ENCODE results near the gene PPP6R1. TPM values are rescaled to one million over a fixed set of nuclear protein-coding genes. Genes with fewer than 3 reads are reported as not detected.

PPP6R1 gene
- polyA plus RNA-seq, 1 of the 3 experiments (the other 2 are of a cell fraction) = 47.8 TPM

DNA sequence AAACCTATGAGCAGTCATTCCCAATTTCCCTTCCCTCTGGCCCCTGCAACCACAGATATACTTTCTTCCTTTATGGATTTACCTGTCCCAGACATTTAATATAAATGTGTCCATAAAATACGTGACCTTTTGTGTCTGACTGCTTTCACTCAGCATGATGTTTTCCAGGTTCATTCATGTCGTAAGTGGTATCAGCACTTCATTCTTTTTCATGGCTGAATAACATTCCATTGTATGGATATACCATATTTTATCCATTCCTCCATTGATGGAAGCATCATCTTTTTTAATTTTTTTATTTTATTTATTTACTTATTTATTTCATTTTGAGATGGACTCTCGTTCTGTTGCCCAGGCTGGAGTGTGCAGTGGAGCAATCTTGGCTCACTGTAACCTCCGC lies 8.0 kb upstream of the PPP6R1 start:
- no peak for TF ChIP-seq TAF1 (IDR thresholded peaks at IDR 0.05; ENCODE audit: borderline replicate concordance, low read depth, low read length)
- TF ChIP-seq FOSL2 (IDR thresholded peaks at IDR 0.05; ENCODE audit: borderline replicate concordance, low read depth) = no peak
- no peak for TF ChIP-seq RXRA (IDR thresholded peaks at IDR 0.05; ENCODE audit: borderline replicate concordance, low read depth)
- TF ChIP-seq JUND (IDR thresholded peaks at IDR 0.05) = no peak
- H3K4me1 ChIP-seq (ENCODE audit: control insufficient read depth in 1 of 2, insufficient read depth in 2 of 2, low read depth in 1 of 2, low read length in 1 of 2) = no peaks in the 10 kb centered on the region
- POLR2A ChIA-PET = no interaction called here
- no peak for DNase-seq
- H3K9me2 ChIP-seq = no peaks in the 10 kb centered on the region
- no peaks in the 10 kb centered on the region; the same call in 1 of the 2 replicates for H3K79me2 ChIP-seq (ENCODE audit: insufficient read depth)
- H3K27ac ChIP-seq (ENCODE audit: low read depth in 2 of 2, low read length in 1 of 2) = no peak overlapping the region
- WGBS (ENCODE audit: low lambda C conversion rate) = 94% methylated on average over 4 of the region's 4 CpGs
- H3K36me3 ChIP-seq (replicated peaks in 1 of 2; ENCODE audit: control insufficient read depth in 1 of 2, insufficient read depth in 2 of 2, low read length in 1 of 2) = peaks cover 2 to 4% of the 10 kb centered on the region in 2 experiments
- no peak overlapping the region for H3K4me2 ChIP-seq
- no peak overlapping the region for H3K9ac ChIP-seq
- H3K4me3 ChIP-seq (ENCODE audit: low read depth in 2 of 2, low read length in 1 of 2) = no peak overlapping the region
- no peaks in the 10 kb centered on the region for H4K20me1 ChIP-seq (ENCODE audit: insufficient read depth)
- H2AFZ ChIP-seq (ENCODE audit: low read depth) = no peak overlapping the region
- CTCF ChIA-PET = interaction anchor here (0.6 kb wide), 1 partner anchor 199 kb away, joined by 5 read pairs; no protein-coding TSS in a partner anchor
- H3K27me3 ChIP-seq (ENCODE audit: insufficient read depth) = no peaks in the 10 kb centered on the region
- no peaks in the 10 kb centered on the region for H3K9me3 ChIP-seq
- no peaks in the 10 kb centered on the region for H3F3A ChIP-seq (replicated peaks; ENCODE audit: insufficient read depth)

DNA sequence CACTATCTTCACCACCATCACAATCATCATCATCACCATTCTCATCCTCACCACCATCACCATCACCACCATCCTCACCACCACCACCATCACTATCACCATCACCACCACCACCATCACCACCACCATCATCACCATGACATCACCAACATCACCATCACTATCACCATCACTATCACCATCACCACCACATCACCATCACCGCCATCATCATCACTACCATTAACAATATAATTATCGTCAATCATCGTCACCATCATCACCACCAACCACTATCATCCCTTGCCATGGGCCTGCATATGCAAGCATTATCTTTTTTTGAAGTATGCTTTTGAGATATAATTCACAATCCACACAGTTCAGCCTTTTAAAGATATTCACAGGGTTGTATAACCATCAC lies 7.6 kb upstream of the PPP6R1 start:
- no peaks in the 10 kb centered on the region for H3K27me3 ChIP-seq (ENCODE audit: insufficient read depth)
- no peaks in the 10 kb centered on the region for H3K9me3 ChIP-seq
- no peak for TF ChIP-seq RCOR1 (IDR thresholded peaks at IDR 0.05; ENCODE audit: low read length)
- TF ChIP-seq, protein P1, sequence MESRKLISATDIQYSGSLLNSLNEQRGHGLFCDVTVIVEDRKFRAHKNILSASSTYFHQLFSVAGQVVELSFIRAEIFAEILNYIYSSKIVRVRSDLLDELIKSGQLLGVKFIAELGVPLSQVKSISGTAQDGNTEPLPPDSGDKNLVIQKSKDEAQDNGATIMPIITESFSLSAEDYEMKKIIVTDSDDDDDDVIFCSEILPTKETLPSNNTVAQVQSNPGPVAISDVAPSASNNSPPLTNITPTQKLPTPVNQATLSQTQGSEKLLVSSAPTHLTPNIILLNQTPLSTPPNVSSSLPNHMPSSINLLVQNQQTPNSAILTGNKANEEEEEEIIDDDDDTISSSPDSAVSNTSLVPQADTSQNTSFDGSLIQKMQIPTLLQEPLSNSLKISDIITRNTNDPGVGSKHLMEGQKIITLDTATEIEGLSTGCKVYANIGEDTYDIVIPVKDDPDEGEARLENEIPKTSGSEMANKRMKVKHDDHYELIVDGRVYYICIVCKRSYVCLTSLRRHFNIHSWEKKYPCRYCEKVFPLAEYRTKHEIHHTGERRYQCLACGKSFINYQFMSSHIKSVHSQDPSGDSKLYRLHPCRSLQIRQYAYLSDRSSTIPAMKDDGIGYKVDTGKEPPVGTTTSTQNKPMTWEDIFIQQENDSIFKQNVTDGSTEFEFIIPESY (IDR thresholded peaks at IDR 0.05; ENCODE audit: borderline replicate concordance, low read depth) = no peak
- TF ChIP-seq TEAD4 (IDR thresholded peaks at IDR 0.05; ENCODE audit: borderline replicate concordance, insufficient read depth) = no peak
- TF ChIP-seq TCF12 (IDR thresholded peaks at IDR 0.05) = no peak
- TF ChIP-seq, protein P2, sequence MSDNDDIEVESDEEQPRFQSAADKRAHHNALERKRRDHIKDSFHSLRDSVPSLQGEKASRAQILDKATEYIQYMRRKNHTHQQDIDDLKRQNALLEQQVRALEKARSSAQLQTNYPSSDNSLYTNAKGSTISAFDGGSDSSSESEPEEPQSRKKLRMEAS (IDR thresholded peaks at IDR 0.05; ENCODE audit: low read depth) = no peak
- TF ChIP-seq, protein P3, sequence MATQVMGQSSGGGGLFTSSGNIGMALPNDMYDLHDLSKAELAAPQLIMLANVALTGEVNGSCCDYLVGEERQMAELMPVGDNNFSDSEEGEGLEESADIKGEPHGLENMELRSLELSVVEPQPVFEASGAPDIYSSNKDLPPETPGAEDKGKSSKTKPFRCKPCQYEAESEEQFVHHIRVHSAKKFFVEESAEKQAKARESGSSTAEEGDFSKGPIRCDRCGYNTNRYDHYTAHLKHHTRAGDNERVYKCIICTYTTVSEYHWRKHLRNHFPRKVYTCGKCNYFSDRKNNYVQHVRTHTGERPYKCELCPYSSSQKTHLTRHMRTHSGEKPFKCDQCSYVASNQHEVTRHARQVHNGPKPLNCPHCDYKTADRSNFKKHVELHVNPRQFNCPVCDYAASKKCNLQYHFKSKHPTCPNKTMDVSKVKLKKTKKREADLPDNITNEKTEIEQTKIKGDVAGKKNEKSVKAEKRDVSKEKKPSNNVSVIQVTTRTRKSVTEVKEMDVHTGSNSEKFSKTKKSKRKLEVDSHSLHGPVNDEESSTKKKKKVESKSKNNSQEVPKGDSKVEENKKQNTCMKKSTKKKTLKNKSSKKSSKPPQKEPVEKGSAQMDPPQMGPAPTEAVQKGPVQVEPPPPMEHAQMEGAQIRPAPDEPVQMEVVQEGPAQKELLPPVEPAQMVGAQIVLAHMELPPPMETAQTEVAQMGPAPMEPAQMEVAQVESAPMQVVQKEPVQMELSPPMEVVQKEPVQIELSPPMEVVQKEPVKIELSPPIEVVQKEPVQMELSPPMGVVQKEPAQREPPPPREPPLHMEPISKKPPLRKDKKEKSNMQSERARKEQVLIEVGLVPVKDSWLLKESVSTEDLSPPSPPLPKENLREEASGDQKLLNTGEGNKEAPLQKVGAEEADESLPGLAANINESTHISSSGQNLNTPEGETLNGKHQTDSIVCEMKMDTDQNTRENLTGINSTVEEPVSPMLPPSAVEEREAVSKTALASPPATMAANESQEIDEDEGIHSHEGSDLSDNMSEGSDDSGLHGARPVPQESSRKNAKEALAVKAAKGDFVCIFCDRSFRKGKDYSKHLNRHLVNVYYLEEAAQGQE (IDR thresholded peaks at IDR 0.05; ENCODE audit: low read depth, low read length) = no peak
- TF ChIP-seq JUND (IDR thresholded peaks at IDR 0.05) = no peak
- no peak for TF ChIP-seq FOXJ3 (CRISPR knock-in tag; IDR thresholded peaks at IDR 0.05)
- TF ChIP-seq, protein P4, sequence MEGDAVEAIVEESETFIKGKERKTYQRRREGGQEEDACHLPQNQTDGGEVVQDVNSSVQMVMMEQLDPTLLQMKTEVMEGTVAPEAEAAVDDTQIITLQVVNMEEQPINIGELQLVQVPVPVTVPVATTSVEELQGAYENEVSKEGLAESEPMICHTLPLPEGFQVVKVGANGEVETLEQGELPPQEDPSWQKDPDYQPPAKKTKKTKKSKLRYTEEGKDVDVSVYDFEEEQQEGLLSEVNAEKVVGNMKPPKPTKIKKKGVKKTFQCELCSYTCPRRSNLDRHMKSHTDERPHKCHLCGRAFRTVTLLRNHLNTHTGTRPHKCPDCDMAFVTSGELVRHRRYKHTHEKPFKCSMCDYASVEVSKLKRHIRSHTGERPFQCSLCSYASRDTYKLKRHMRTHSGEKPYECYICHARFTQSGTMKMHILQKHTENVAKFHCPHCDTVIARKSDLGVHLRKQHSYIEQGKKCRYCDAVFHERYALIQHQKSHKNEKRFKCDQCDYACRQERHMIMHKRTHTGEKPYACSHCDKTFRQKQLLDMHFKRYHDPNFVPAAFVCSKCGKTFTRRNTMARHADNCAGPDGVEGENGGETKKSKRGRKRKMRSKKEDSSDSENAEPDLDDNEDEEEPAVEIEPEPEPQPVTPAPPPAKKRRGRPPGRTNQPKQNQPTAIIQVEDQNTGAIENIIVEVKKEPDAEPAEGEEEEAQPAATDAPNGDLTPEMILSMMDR (IDR thresholded peaks at IDR 0.05) = no peak
- no peak for TF ChIP-seq MXI1 (IDR thresholded peaks at IDR 0.05; ENCODE audit: low read depth, low read length)
- TF ChIP-seq NRF1 (IDR thresholded peaks at IDR 0.05; ENCODE audit: low read depth, low read length) = no peak
- no peak for TF ChIP-seq CHD2 (IDR thresholded peaks at IDR 0.05; ENCODE audit: low read length, partially characterized antibody)
- no peak for TF ChIP-seq NFIC (IDR thresholded peaks at IDR 0.05; ENCODE audit: borderline replicate concordance)
- TF ChIP-seq RXRA (IDR thresholded peaks at IDR 0.05; ENCODE audit: borderline replicate concordance, low read depth) = no peak
- no peak for TF ChIP-seq GATA2 (CRISPR knock-in tag; IDR thresholded peaks at IDR 0.05)
- TF ChIP-seq FOXM1 (IDR thresholded peaks at IDR 0.05; ENCODE audit: low read depth) = no peak
- TF ChIP-seq RFX5 (IDR thresholded peaks at IDR 0.05; ENCODE audit: low read length) = no peak
- TF ChIP-seq, protein P5, sequence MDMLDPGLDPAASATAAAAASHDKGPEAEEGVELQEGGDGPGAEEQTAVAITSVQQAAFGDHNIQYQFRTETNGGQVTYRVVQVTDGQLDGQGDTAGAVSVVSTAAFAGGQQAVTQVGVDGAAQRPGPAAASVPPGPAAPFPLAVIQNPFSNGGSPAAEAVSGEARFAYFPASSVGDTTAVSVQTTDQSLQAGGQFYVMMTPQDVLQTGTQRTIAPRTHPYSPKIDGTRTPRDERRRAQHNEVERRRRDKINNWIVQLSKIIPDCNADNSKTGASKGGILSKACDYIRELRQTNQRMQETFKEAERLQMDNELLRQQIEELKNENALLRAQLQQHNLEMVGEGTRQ (IDR thresholded peaks at IDR 0.05; ENCODE audit: borderline replicate concordance, low read depth, low read length) = no peak
- TF ChIP-seq SIN3A (IDR thresholded peaks at IDR 0.05; ENCODE audit: borderline replicate concordance, low read depth, low read length) = no peak
- H2AFZ ChIP-seq (ENCODE audit: low read depth) = no peak overlapping the region
- ChIA-PET POLR2A (no interaction called here), CTCF (no interaction called here)
- DNase-seq = no peak
- H3K27ac ChIP-seq (ENCODE audit: low read depth in 2 of 2, low read length in 1 of 2) = no peak overlapping the region
- H3K79me2 ChIP-seq (ENCODE audit: insufficient read depth) = no peaks in the 10 kb centered on the region; the same call in 1 of the 2 replicates
- H3K4me1 ChIP-seq (ENCODE audit: control insufficient read depth in 1 of 2, insufficient read depth in 2 of 2, low read depth in 1 of 2, low read length in 1 of 2) = no peaks in the 10 kb centered on the region
- H3K36me3 ChIP-seq (replicated peaks in 1 of 2; ENCODE audit: control insufficient read depth in 1 of 2, insufficient read depth in 2 of 2, low read length in 1 of 2) = peaks cover 2 to 4% of the 10 kb centered on the region in 2 experiments
- H3K4me3 ChIP-seq (ENCODE audit: low read depth in 2 of 2, low read length in 1 of 2) = no peak overlapping the region
- H3K4me2 ChIP-seq = no peak overlapping the region
- H3K9me2 ChIP-seq = no peaks in the 10 kb centered on the region
- WGBS (ENCODE audit: low lambda C conversion rate) = 95% methylated on average over 3 of the region's 3 CpGs
- no peaks in the 10 kb centered on the region for H3F3A ChIP-seq (replicated peaks; ENCODE audit: insufficient read depth)
- no peaks in the 10 kb centered on the region for H4K20me1 ChIP-seq (ENCODE audit: insufficient read depth)
- no peak overlapping the region for H3K9ac ChIP-seq

Data from SK-N-SH (cell line).